SJCRH30 (cell line): Measurements from ENCODE around the gene MATN1. TPM values are rescaled to one million over a fixed set of nuclear protein-coding genes. Genes with fewer than 3 reads are reported as not detected.

ENCODE experiments used
- DNase-seq, 2 experiments: peaks; one replicate each; pipeline ENCODE4 v3.0.0-alpha.2; 2015 to 2020
- H3K27ac ChIP-seq: fragments of 250-450 bp; sonication (Bioruptor Pico); 2 replicates; pipeline ENCODE4 v1.5.1; 2020; ENCODE audit warnings: mild to moderate bottlenecking, moderate library complexity
- H3K27me3 ChIP-seq: fragments of 250-450 bp; sonication (Bioruptor Pico); 2 replicates; pipeline ENCODE4 v1.5.1; 2020; ENCODE audit warnings: mild to moderate bottlenecking, moderate library complexity
- H3K36me3 ChIP-seq: fragments of 250-450 bp; sonication (Bioruptor Pico); 2 replicates; pipeline ENCODE4 v1.5.1; 2020; ENCODE audit warnings: mild to moderate bottlenecking, moderate library complexity
- H3K4me1 ChIP-seq: fragments of 250-450 bp; sonication (Bioruptor Pico); 2 replicates; pipeline ENCODE4 v1.5.1; 2020; ENCODE audit warnings: mild to moderate bottlenecking, moderate library complexity
- H3K4me3 ChIP-seq: fragments of 250-450 bp; sonication (Bioruptor Pico); 2 replicates; pipeline ENCODE4 v1.5.1; 2020; ENCODE audit warnings: mild to moderate bottlenecking, moderate library complexity
- H3K9me3 ChIP-seq: fragments of 250-450 bp; sonication (Bioruptor Pico); replicated peaks from 2 replicates; pipeline ENCODE4 v1.5.1; 2020; ENCODE audit warnings: mild to moderate bottlenecking, moderate library complexity
- total RNA-seq: library from RNA; depleted of rRNA; stranded (reverse); fragments of >200 nt; shearing (Covaris generic); gene quantifications from 2 replicates; pipeline ENCODE4 v1.2.3, GENCODE V29; 2014

MATN1 gene
- total RNA-seq, 1 experiment from 2014 or later, result 0.47 TPM

DNA sequence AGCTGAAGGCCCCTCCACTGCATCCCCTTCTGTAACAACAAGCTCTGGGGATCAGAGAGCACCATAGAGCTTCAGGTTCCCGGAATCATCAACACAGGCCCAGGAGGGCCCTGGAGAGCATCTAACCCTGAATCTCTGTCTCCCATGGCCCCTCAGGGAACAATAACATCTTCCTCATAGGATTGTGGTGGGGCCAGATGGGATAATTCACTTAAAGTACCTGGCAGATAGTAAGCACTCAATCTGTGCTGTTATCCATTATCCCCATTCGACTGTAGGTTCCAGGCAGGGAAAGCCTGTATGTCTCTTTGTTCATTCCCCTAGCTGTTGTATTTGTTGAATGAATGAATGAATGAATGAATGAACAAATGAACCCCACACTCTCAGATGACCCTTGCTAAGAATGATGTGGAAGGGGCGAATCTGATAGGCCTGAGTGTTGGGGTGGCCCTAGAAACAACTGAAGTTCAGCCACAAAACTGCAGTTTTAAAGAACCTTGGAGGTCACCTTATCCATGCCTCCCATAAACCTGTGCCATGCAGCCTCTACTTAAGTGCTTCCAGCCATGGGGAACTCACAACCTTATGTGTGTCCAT lies 19.7 kb upstream of the MATN1 start:
- no peak for DNase-seq

DNA sequence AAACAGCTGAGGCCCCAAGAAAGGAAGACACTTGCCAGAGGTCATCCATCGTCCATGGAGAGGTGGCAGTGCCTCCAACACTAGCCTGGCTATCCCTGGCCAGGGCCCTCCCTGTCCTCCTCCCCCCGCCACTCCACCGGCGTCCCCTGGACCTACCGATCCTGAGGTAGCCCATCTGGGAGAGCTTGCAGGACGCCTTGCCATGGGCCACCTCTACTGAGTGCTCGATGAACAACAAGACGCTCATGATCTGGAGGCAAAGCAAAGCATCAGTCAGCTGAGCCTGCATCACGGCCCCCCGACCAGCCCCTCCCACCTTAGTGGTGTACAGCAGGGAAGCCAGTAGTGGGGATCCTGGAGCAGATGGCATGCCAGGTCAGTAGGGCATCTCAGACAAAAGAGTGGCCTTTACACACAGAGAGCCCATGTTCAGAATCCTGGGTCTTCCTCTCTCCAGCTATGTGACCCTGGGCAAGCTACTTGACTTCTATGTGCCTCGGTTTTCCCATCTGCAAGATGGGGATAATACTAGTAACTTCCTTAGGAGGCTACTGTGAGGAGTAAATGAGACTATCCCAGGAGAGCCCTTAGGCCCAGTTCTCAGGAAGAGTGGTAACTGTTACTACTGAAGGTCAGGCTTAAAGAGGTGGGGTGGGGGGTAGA lies 19.0 kb upstream of the MATN1 start:
- no peak for DNase-seq
- peaks cover 12% of the 10 kb centered on the region for H3K36me3 ChIP-seq
- H3K27me3 ChIP-seq, result no peaks in the 10 kb centered on the region
- no peaks in the 10 kb centered on the region for H3K9me3 ChIP-seq
- H3K4me1 ChIP-seq, result peaks cover 28% of the 10 kb centered on the region
- H3K4me3 ChIP-seq, result no peak overlapping the region
- H3K27ac ChIP-seq, result no peak overlapping the region

More for the DNA sequence above, 19.7 kb upstream of the MATN1 start:
- H3K36me3 ChIP-seq, result peaks cover 10% of the 10 kb centered on the region
- no peak overlapping the region for H3K27ac ChIP-seq
- no peak overlapping the region for H3K4me3 ChIP-seq
- H3K4me1 ChIP-seq, result peaks cover 34% of the 10 kb centered on the region
- no peaks in the 10 kb centered on the region for H3K27me3 ChIP-seq
- no peaks in the 10 kb centered on the region for H3K9me3 ChIP-seq

DNA sequence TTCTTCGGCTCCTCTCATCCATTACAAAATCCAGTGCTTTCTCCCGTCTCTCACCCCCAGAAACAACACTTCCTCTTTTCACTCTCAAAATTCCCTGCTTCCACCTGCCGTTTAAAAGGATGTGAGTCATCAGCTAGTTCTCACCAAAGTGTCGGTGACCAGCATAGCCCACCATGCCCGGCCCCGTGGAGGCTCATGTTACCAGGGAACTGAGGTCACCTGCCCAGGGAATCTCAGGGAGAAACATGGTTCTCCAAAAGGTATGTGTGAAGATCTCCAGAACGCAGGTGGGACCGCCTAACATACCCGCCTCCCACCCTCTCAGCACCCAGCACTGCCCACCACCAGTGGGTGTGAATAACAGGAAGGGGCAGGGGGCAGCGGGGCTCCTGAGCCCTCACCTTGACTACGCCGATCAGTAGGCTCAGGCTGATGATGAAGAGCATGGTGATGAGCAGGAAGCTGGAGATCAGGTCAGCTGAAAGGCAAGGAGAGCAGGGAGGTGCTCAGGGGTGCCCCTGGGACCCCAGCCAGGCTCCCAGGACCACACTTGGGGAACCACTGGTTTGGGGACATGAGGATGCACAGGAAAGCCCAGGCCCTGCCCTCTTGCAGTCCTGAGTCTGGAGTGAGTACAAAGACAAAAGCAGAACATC lies 18.0 kb upstream of the MATN1 start:
- peak; percentile 63 to 75 for DNase-seq
- peak overlapping the region; percentile 44 for H3K27ac ChIP-seq
- no peaks in the 10 kb centered on the region for H3K27me3 ChIP-seq
- peaks cover 26% of the 10 kb centered on the region for H3K4me1 ChIP-seq
- peaks cover 12% of the 10 kb centered on the region for H3K36me3 ChIP-seq
- no peak overlapping the region for H3K4me3 ChIP-seq
- H3K9me3 ChIP-seq, result no peaks in the 10 kb centered on the region

GRCh38 chr1:30740251-30741238 lies 17.2 kb upstream of the MATN1 start:
- DNase-seq, result no peak
- Histone ChIP-seq H3K27me3 (no peaks in the 10 kb centered on the region), H3K27ac (peak overlapping the region; percentile 44), H3K36me3 (peaks cover 12% of the 10 kb centered on the region), H3K4me3 (no peak overlapping the region), H3K9me3 (no peaks in the 10 kb centered on the region), H3K4me1 (peaks cover 26% of the 10 kb centered on the region)

GRCh38 chr1:30739601-30740000 lies 16.2 kb upstream of the MATN1 start:
- no peak for DNase-seq
- no peaks in the 10 kb centered on the region for H3K9me3 ChIP-seq
- no peaks in the 10 kb centered on the region for H3K27me3 ChIP-seq
- H3K4me3 ChIP-seq, result no peak overlapping the region
- peaks cover 26% of the 10 kb centered on the region for H3K4me1 ChIP-seq
- H3K36me3 ChIP-seq, result peaks cover 12% of the 10 kb centered on the region
- no peak overlapping the region for H3K27ac ChIP-seq

- peaks cover 29% of the 10 kb centered on the region for H3K4me1 ChIP-seq
Measured at GRCh38 chr1:30738715-30739559, 15.6 kb upstream of the MATN1 start.

DNA sequence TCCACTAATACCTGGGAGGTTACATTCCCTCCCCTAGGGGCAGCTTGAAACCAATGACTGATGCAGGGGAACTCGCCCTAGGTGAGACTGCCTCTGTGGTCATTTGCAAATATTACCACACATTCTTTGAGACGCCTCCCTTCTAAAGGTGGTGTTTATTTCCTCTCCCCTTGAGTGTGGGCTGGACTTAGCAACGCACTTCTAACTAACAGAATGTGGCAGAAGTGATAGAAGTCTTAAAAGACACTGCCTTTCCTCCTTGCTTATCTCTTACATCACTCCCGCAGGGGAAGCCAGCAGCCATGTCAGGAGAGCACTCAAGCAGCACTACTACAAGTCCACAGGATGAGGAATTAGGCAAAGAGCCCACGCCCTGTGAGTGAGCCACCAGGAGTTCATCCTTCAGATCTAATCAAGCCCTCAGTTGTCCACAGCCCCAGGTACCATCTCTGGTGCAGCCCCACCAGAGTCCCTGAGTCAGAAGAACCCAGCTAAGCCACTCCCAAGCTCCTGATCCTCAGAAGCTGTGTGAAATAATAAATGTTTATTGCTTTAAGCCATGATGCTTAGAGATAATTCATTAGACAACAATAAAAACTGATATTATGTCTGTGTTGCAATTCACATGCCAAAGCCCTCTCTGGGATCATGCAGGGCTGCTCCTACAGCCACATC lies 14.8 kb upstream of the MATN1 start:
- Histone ChIP-seq H3K27me3 (no peaks in the 10 kb centered on the region), H3K4me3 (no peak overlapping the region), H3K36me3 (peaks cover 12% of the 10 kb centered on the region), H3K27ac (no peak overlapping the region), H3K9me3 (no peaks in the 10 kb centered on the region), H3K4me1 (peaks cover 33% of the 10 kb centered on the region)
- no peak for DNase-seq

More at GRCh38 chr1:30738715-30739559, 15.6 kb upstream of the MATN1 start:
- Histone ChIP-seq H3K27me3 (no peaks in the 10 kb centered on the region), H3K9me3 (no peaks in the 10 kb centered on the region), H3K4me3 (no peak overlapping the region), H3K27ac (no peak overlapping the region), H3K36me3 (peaks cover 12% of the 10 kb centered on the region)
- DNase-seq, result no peak

GRCh38 chr1:30737357-30738039 lies 14.1 kb upstream of the MATN1 start:
- DNase-seq, result no peak
- H3K4me3 ChIP-seq, result no peak overlapping the region
- peaks cover 12% of the 10 kb centered on the region for H3K36me3 ChIP-seq
- H3K9me3 ChIP-seq, result no peaks in the 10 kb centered on the region
- H3K27ac ChIP-seq, result no peak overlapping the region
- H3K27me3 ChIP-seq, result no peaks in the 10 kb centered on the region
- H3K4me1 ChIP-seq, result peaks cover 34% of the 10 kb centered on the region

- Histone ChIP-seq H3K27ac (no peak overlapping the region), H3K27me3 (no peaks in the 10 kb centered on the region), H3K9me3 (no peaks in the 10 kb centered on the region), H3K36me3 (peaks cover 12% of the 10 kb centered on the region), H3K4me1 (peaks cover 29% of the 10 kb centered on the region), H3K4me3 (no peak overlapping the region)
- DNase-seq, result no peak
Measured at GRCh38 chr1:30735668-30736498, 12.5 kb upstream of the MATN1 start.

DNA sequence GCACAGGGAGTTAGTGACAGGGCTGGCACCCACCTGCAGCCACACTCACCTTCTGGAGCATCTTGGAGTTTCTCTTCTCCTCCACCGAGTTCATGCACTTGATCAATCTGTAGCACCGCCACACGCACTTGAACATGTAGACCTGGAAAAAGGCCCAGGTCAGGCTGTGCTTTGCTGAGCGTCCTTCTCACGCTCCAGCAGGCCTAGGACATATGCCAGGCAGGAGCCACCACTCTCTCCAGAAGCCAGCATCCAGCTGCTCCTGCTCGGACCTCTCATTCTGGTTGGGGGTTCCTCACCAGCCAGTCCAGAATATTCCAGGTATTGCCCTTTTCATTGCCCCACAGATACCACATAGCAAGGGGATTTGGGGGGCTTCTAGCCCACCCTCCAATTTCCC lies 11.7 kb upstream of the MATN1 start:
- H3K9me3 ChIP-seq, result no peaks in the 10 kb centered on the region
- DNase-seq, result no peak
- no peak overlapping the region for H3K4me3 ChIP-seq
- H3K4me1 ChIP-seq, result peaks cover 31% of the 10 kb centered on the region
- H3K36me3 ChIP-seq, result peaks cover 12% of the 10 kb centered on the region
- H3K27me3 ChIP-seq, result no peaks in the 10 kb centered on the region
- H3K27ac ChIP-seq, result no peak overlapping the region

GRCh38 chr1:30734580-30734979 lies 11.2 kb upstream of the MATN1 start:
- Histone ChIP-seq H3K9me3 (no peaks in the 10 kb centered on the region), H3K27me3 (no peaks in the 10 kb centered on the region), H3K36me3 (peaks cover 12% of the 10 kb centered on the region), H3K27ac (no peak overlapping the region), H3K4me3 (no peak overlapping the region), H3K4me1 (peaks cover 34% of the 10 kb centered on the region)
- no peak for DNase-seq

GRCh38 chr1:30734106-30734505 lies 10.7 kb upstream of the MATN1 start:
- no peaks in the 10 kb centered on the region for H3K9me3 ChIP-seq
- peak overlapping the region; percentile 92 for H3K27ac ChIP-seq
- H3K4me1 ChIP-seq, result peaks cover 38% of the 10 kb centered on the region
- no peak overlapping the region for H3K4me3 ChIP-seq
- no peaks in the 10 kb centered on the region for H3K27me3 ChIP-seq
- peaks cover 12% of the 10 kb centered on the region for H3K36me3 ChIP-seq
- no peak for DNase-seq
